ENCODE results near the gene KISS1R.
"Not testable (repeated sequence)": the region's sequence is repeated elsewhere in the genome, so short reads cannot be mapped to it uniquely, and the experiment has no call there.

The KISS1R gene

DNA sequence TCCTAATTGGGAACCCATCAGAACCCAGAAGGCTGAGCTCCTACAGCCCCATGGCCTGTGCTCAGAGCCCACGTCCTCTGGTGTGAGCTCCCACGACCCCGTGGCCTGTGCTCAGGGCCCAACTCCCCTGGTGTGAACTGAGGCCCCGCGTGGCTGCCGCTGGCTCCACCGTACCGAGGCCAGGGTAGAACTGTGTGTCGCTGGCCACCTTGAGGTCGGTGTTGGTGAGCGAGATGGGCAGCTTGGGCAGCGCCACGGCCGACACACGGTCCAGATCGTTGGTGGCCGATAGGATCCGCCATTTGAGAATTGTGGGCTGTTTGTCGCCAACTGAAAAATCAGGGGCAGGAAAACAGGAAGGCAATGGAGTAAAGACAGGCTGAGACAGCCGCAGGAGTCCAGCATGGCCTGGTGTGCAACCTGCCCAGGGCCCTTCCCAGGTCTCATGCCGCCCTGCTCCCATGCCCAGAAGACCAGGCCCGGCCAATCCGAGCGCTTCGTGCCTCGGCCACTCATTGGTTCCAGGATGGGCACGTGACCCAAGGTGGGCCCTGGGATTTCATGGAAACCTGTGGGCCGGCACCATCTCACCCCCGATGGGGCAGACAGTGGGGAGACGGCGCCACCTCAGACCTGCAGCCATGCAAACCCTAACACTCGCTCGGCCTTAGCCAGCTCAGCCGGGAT lies 35.6 kb upstream of the KISS1R start:
- no peak for DNase-seq (ENCODE audit: low read depth in 2 of 2)

DNA sequence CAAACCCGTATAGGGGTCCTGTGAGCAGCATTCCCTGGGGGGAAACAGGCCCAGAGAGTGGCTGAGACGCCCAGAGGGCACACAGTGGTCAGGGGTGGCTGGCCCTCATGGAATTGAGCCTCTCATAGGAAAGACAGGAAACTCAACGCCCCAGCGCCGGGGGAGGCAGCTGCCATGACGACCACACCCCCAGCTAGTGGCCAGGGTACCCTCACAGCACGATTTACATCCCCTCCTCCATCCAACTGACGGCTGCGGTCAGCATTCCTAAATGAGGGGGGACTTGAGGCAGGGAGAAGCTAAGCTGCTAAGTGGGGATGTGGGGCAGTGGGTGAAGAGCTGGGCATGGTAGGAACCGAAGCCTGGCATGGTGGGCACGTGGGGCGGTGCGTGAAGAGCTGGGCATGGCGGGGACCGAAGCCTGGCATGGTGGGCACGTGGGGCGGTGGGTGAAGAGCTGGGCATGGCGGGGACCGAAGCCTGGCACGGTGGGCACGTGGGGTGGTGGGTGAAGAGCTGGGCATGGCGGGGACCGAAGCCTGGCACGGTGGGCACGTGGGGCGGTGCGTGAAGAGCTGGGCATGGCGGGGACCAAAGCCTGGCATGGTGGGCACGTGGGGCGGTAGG lies 34.1 kb upstream of the KISS1R start:
- DNase-seq (ENCODE audit: low read depth in 2 of 2): no peak

DNA sequence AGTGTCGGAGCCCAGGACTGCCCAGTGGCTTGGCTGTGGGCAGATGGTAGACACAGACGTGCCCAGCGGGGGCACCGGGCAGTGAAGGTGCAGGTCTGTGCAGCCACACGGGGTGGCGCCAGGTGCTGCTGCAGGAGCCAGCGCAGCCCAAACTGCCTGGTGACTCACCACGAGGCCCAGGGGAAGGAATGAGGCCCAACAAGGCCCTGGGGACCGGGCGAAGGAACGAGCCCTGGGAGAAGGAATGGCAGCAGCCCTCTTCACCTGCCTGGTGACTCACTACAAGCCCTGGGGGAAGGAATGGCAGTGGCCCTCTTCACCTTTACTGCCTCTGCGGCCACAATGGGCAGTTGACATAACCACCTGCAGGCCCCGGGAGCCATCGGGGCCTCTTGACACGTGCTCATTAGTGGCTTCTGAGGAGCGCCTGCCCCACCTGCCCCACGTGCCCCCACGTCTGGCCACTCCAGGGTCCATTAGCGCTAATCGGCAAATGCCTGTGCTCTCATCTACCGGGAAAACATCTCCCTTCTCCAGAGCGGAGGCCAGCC lies 33.4 kb upstream of the KISS1R start:
- no peak for DNase-seq (ENCODE audit: low read depth in 2 of 2)

DNA sequence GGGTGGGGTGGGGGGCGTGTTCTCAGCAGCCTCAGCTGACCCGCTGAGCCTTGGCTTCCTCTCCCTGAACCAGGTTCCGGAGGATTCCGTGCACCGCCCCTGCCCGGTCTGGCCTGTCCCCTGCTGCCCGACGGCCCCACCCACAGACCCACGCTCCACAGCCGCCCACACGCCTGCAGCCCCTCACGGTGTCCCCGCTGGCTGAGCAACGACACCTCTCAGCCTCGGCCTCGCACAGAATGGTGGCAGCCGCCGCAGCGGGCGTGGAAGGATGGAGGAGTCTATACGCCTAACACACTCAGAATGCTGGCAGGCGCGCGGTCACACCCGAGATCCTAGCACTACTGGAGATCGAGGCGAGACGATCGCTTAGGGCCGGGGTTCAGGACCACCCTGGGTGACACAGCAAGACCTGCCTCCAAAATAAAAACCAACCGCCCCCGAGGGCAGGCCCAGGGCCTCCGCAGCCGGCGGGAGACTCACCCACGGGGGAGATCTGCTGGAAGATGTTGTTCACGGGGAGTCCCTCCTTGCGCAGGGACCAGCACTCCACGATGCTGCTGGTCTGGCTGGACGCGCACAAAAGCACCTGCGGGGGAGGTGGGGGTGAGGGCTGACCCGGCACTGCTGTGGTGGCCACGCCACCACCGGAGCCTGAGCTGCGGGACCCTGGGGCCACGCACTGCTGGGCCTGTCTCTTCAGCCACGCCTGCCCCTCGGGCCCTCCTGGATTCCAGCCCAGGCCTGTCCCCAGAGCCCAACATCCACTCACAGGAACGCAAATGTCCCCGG lies 32.5 kb upstream of the KISS1R start:
- no peak for DNase-seq (ENCODE audit: low read depth in 2 of 2)

DNA sequence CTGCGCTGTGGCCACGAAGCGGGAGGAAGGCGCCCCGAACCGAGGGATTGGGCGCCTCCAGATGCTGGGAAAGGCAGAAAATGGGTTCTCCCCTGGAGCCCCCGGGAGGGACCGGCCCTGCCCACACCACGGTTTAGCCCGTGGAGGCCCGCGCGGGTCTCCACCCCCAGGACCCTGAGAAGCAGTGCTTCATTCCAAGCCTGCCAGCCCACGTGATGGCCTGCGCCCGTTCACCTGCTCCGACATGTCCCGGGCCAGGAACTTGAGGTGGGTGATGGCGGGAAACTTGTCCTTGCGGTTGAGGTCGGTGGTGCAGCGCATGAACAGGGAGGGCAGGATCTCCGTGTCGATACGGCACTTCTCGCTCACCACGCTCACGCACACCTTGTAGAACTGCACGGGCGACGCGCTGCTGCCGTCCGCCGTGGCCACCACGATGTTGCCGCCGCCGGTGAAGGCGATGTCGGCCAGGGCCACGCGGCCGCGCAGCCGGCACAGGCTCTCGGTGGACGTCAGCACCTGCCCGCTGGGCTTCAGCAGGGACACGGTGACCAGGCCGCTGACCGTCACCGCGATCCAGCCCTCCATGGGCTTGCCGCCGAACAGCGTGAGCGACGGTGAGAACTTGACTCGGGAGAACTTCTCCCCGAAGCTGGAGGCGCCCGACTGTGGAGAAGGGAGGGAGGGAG lies 31.5 kb upstream of the KISS1R start:
- no peak for DNase-seq (ENCODE audit: low read depth in 2 of 2)

DNA sequence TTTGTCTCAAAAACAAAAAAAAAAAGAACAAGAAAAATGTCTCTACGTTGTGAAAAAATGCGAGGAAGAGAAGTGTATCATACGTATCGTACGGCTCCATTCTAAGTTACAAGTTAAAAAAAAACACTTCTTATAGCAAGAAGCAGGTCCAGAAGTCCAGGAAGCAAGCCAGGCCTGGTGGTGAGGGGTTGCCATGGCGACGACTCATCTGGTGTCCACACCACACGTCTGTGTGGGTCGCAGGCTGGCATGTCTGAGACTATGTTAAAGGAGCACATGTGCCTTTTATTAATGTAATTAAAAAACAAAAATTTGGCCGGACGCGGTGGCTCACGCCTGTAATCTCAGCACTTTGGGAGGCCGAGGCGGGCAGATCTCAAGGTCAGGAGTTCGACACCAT lies 30.1 kb upstream of the KISS1R start:
- no peak for DNase-seq (ENCODE audit: low read depth in 2 of 2)

DNA sequence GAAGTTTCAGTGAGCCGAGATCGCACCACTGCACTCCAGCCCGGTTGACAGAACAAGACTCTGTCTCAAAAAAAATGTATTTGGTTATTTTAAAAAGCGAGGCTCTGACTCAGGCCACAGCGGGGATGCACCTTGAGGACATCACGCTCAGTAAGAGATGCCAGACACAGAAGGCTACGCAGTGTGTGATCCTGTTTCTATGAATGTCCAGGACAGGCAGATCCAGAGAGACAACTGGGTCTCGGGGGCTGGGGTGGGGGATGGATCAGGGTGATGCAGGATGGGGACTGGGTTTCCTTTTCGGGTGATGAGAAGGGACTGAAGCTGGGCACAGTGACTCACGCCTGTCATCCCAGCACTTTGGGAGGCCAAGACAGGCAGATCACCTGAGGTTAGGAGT lies 29.5 kb upstream of the KISS1R start:
- DNase-seq (ENCODE audit: low read depth in 2 of 2): no peak

DNA sequence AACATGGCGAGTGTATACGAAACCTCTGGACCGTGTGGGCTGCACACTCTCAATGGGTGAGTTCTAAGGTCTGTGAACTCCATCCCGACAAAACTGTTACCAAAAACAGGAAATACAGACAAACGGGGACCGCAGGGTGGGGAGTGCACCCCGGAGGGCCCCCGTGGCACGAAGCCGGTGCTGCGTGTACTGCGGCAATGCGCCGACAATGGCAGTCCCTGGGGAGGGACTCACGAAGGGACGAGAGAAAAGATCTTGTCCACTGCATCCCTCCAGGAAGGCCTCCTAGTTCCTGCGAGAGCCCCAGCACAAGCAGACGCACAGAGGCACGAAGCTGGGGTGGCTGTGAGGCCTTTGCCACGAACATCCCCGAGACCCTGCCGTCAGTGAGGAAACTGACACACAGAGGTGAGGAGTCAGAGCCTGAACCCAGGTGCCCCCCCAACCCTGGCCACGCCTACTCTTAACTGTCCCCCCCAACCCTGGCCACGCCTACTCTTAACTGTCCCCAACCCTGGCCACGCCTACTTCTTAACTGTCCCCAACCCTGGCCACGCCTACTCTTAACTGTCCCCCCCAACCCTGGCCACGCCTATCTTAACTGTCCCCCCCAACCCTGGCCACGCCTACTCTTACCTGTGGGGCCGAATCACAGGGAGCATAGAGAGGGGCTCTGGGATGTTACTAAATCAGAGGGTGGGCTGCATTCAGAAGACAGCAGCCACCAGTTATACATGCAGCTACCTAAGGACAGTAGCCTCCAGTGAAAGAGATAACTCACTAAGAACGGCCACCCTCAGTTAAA lies 28.4 kb upstream of the KISS1R start:
- DNase-seq (ENCODE audit: low read depth in 2 of 2): no peak

DNA sequence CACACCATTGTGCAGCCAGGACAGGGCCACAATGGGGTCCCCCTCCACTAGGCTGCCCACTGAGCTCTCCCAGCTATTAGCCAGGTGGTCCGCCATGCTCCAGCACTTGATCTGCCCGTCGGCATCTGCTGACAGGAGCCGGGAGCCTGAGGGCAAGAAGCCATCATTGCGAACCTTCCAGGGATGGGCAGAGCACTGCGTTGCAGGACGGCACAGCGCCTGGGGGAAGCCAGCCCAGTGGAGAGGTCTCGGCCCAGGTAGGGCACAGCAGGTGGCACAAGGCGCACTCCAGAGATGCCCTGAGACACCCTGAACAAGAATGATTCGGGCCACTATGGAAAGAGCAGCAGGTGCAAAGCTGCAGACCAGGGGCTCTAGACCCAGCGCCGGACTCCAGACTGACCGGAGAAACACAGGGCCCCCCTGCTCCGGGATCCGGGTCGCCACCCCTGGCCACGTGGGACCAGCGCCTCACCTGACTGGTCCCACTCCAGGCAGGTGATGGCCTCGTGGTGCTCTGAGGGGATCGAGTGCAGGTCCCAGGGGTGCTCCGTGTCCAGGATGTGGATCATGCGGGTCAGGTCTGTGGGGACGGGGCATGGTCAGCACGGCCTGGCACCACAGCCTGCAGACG lies 27.4 kb upstream of the KISS1R start:
- no peak for DNase-seq (ENCODE audit: low read depth in 2 of 2)

DNA sequence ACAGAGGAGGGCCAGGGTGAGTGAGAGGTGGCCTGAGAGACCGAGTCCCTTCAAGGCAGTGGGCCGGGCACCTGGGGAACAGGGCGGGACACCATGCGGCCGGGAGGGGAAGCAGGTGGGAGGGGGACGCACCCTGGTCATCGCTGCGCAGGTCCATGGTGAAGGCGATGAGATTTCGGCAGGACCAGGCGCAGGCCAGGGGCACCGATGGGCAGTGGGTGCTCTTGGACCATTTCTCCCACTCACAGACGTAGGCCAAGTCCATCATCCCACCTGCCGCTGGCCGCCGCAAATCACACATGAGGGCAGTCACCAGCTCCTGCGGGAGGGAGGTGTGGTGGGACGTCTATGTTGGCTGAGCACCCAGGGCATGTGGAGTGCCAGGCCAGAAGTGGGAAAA lies 26.3 kb upstream of the KISS1R start:
- no peak for DNase-seq (ENCODE audit: low read depth in 2 of 2)

DNA sequence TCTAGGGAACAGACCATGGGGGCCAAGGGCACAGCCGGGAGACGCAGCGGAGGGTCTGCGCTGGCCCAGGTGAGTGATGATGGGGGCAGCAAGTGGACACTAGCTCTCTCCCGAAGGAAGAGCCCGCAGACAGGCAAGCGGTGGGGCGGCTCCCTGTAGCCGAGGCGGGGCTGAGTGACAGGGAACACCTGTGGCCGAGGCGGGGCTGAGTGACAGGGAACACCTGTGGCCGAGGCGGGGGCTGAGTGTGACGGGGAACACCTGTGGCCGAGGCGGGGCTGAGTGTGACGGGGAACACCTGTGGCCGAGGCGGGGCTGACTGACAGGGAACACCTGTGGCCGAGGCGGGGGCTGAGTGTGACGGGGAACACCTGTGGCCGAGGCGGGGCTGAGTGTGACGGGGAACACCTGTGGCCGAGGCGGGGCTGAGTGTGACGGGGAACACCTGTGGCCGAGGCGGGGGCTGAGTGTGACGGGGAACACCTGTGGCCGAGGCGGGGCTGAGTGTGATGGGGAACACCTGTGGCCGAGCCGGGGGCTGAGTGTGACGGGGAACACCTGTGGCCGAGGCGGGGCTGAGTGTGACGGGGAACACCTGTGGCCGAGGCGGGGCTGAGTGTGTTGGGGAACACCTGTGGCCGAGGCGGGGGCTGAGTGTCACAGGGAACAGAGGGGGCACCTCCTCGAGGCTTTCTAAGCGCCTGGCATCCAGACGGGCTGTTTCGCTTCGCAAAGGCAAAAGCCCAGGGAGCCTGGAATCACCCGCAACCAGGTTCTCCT lies 25.5 kb upstream of the KISS1R start:
- not testable (repeated sequence) for DNase-seq (ENCODE audit: low read depth in 2 of 2)

DNA sequence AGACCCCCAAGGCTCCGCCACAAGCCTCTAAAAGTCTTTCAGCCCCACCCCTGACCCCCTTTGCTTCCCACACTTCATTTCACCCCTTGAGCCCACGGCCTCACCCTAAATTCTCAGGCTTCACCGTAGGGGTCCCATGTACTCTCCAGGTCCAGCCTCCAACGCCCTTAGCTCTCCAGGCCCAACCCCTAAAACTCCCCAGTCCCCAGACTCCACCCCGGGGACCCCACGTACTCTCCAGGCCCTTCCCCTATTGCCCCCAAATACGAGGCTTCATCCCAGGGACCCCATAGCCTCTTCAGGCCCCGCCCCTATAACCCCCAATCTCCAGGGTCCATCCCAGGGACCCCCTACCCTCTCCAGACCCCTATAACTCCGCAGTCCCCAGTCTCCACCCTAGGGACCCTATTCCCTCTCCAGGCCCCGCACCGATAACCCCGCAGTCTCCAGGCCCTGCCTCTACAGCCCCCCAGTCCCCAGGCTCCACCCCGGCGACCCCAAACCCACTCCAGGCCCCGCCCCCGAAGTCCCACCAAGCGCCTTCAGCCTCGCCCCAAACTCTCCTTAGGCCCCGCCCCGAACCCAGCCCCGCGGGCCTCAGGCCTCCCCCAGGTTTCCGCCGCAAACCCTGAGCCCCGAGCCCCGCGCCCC lies 24.8 kb upstream of the KISS1R start:
- no peak for DNase-seq (ENCODE audit: low read depth in 2 of 2)

DNA sequence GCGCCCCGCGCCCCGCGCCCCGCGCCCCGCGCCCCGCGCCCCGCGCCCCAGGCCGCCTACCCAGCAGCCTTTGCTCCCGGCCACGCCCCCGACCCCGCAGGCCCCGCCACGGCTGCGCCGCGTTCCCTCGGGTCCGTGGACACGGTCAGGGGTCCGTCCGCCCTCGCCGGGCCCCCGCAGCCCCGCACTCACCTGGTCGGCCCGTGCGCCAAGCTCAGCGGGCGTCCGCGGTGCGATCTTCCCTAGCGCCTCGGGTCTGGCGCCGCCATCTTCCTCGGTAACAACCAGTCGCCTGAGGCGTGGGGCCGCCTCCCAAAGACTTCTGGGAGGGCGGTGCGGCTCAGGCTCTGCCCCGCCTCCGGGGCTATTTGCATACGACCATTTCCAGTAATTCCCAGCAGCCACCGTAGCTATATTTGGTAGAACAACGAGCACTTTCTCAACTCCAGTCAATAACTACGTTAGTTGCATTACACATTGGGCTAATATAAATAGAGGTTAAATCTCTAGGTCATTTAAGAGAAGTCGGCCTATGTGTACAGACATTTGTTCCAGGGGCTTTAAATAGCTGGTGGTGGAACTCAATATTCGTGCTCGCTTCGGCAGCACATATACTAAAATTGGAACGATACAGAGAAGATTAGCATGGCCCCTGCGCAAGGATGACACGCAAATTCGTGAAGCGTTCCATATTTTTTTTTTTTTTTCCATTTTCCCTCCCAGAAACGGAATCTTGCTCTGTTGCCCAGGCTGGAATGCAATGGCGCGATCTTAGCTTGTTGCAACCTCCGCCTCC lies 24.0 kb upstream of the KISS1R start, which contains the start of the genes MED16 and RNU6-9:
Gene MED16 (minus strand): TSS at position 294 of the 796 bp plus-strand sequence. CDS start 2,056 bp downstream, outside the sequence.
Gene RNU6-9 (plus strand): TSS at position 591 of the 796 bp plus-strand sequence.
- DNase-seq (ENCODE audit: low read depth in 2 of 2): peak; percentile 77 to 81

DNA sequence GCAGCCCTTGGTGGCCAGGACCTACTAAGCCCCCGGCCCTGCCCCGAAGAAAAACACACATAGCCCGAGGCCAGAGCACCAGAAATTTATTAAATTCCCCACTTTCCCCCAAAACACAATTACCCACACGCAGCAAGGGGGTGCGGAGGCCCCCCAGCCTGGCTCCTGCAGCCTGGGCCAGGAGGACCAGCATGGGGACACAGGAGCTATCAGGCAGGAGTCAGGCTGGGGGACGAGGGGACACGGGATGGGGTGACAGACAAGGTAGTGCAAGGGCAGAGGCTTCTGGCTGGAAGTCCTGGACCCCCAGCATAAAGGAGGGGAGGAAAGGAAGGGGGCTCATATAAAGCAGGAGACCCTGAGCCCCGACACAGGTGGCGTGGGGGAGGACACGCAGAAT lies 20.7 kb upstream of the KISS1R start:
- no peak for DNase-seq (ENCODE audit: low read depth in 2 of 2)

DNA sequence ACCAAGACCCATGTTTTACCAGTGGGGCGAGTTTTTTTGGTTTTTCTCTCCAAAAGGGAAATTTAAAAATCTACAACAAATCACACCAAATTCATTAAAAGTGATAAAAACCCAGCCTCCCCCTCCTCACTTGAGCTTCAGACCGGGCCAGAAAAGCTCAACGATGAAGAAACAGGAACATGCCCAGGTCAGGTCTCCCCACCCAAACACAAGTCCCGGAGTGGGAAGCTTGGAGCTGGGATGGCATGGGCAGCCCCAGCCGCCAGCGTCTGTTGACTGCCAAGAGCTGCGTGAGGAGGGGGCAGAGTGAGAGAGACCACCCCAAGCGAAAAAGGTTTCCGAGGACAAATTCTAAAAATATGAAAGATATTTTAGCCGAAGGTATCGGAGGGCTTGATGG lies 20.1 kb upstream of the KISS1R start:
- no peak for DNase-seq (ENCODE audit: low read depth in 2 of 2)

DNA sequence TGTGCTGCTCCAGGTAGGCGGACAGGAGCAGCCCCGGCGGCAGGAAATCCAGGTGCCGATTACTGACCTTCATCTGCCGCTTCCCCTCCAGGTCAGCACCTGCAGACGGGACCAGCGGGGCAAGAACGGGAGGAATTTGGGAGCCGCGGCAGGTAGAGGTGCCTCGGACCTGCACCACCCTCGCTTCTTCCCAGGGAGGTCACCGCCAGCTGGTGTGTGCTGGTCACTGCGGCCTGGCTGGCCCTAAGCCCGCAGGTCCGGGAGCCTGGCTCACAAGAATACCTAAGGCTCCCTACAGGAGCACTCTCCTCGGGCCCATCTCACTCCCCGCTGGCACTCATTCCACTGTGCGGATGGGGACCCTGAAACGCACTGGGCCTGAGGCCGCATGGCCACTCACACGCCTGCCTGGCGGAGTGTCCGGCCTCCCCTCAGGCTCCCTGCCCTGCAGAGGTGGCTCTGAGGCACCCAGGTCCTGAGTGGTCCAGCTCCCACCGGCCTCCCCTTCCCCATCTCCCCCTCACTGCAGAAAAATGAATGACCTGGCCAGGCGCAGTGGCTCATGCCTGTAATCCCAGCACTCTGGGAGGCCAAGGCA lies 19.6 kb upstream of the KISS1R start:
- DNase-seq (ENCODE audit: low read depth in 2 of 2): no peak

DNA sequence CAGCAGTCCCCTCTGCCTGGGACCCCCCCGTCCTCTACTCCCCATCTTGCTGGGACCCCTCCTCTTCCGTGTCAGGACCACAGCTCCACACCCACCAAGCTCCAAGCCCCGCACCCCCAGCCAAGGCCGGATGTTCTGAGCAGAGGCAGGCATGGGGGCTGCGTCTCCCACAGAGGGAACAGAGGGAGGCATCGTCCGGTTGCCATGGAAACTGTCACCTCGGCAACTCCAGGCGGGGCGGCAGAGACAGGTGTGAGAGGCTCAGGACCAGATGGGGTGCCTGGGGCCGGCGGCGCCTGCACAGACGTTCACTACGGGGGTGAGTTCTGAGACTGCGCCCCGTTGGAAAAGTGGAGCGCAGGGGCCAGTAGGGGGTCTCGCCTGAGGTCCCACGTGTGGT lies 18.5 kb upstream of the KISS1R start:
- no peak for DNase-seq (ENCODE audit: low read depth in 2 of 2)

Data from fibroblast of skin of left biceps (primary cell).